GM11168 (cell line): ENCODE results near the gene FAM117A.

Source experiments
- in situ Hi-C: fragments of 300-500 bp; cut with MboI; formaldehyde crosslinking; loops from one replicate; pipeline ENCODE4 v1.12.0; 2022; ENCODE audit warnings: low sequenced_read_pairs; ENCODE audit not compliant: unreplicated experiment

FAM117A gene

DNA sequence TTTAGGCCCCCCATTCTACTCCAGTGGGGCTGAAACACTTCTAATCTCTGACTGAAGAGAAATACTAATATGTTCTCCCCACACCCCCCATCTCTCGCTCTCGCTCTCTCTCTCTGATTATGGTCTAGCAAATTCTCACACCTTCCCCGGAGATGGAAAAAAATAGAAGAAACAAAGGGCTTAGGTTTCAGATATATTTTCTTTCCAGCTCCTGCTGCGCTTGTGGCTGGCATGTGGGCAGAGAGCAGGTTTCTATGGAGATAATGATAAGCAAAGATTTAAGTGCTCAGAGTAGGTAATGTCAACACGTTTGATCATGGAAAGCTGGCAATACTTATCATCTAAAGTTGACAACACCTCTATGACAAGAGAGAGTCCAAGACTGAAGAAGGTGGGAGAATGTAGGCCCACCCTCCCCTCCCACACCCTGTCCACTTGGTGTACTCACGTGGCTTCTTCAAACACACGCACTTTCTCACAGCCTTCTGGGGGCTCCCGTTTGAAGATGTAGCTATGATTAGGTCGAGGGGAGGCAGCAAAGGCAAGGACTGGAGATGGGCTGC lies 48.1 kb downstream of the FAM117A start:
- in situ Hi-C loops: no loop called here

GRCh38 chr17:49715216-49715615 lies 48.7 kb downstream of the FAM117A start:
- in situ Hi-C loops: no loop called here

DNA sequence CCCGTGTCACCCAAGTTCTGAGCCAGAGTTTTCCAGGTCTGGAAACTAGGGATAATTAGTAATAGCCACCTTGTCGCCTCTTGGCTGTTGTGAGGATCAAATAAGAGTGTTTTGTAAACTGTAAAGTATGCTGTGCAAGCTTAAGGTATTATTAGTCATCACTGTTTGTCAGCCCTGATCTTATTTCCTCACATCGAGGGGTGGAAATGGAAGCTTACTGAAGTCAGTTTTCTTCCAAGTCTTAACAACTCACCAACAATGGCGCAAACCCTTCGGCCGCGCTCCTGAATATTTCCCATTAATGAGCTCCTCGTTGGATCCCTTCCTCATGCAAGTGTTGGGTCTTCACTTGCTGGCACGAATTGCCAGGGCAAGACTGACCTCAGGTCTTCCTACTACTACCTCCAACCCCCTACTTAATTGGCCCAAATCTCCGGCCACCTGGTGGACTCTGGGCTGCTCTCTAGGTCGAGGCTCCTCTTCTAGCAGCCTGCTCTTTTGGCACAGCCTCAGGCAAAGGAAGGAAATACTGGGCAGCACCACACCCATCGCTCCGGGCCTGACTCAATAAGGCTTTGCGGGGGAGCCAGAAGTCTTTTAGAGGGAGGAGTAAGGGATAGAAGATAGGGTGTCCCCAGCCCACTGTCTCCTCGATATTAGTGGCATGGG lies 55.3 kb downstream of the FAM117A start:
- in situ Hi-C loops: no loop called here

DNA sequence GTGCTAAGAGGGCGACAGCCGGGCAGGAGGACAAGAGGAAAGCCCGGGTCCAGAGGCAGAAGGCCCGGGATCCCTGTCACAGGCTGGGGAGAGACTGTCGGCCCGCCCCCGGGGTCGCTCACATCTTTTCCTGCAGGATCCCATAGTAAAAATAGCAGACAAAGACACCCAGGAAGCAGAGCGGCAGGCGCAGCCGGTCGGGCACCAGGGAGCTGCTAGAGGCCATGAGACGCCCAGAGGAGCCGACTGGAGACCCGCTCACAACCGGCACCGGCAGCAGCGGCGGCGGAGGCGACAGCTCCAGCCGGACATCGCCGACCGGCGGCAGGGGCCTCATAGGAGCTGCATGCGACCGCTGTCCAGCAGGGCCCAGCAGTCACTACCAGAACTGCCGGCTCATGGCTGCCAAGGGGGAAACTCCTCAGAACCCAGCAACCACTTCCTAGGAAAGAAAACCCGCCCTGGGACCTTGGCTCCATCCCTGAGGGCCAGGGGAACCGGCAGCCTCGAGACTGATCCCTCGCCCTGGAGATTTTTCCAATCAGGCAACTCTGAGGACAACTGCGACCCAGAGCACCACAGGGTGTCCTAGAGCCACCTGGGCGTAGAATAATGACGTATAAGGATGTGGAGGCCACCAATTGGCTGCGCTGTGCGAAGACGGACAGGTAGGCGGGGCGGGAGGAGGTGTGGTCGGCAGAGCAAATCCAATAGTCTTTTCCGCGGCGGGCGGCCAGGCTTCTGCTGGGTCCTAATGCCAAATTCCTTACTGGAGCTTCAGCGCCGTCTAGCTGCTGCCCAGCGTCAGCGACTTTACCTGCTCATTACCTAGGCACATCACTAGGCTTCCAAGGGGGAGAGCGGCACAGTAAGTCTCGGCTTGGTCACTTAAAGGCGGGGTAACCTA lies 56.1 kb downstream of the FAM117A start, which contains the start of gene SLC35B1:
Gene SLC35B1 (minus strand): TSS at position 357 of the 907 bp plus-strand sequence. CDS start 131 bp downstream, at position 226.
- in situ Hi-C loops: no loop called here

DNA sequence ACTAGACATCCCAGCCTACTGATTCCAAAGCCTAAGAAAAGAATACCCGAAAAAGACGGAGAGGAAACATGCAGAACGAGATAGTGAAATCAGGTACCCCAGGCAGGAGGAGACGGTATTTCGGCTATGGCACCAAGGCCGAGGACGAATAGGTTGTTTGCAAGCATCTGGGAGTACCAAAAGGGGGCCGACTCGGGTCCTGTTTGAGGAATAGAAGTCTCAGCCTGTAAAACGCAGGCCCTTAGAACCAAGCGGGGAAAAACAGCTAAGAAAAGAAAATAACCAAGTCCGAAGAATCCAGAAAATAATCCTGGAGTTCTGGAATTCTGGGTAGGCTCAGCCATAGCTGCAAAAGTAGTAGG lies 56.7 kb downstream of the FAM117A start:
- in situ Hi-C loops: no loop called here

GRCh38 chr17:49705254-49705653 lies 58.7 kb downstream of the FAM117A start:
- in situ Hi-C loops: no loop called here

DNA sequence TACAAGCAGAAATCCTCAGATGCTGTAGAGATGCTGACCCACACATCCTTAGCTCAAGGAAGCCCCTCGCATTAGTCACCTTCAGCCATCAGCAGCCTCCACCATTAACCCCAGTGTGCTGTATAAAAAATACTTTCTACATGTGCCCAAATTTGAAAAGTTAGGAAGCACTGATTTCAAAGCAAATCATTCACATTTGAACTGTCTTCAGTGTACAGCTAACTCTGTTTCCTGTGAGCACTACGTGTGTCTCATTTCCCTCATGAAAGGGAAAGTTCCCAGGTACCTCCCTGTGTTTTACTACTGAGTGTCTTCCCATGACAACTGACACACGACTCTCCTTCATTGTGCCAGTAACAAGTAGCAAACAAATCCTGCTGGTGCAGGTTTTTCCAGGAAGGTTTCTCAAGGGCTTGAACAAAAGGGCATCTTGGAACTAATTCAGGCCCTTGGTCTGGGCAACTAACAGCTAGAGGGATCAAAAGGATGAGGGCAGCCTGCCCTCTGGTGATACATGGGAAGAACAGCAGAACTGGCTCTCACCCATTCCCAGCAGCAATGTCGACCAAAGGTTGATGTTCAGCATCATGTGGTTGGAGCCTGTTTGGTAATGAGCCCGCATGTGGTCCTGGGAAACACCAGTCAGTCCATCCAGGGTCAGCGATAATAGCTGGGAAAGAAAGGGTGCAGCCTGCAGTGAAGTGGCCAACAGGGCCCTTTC lies 60.2 kb downstream of the FAM117A start:
- in situ Hi-C loops: no loop called here

DNA sequence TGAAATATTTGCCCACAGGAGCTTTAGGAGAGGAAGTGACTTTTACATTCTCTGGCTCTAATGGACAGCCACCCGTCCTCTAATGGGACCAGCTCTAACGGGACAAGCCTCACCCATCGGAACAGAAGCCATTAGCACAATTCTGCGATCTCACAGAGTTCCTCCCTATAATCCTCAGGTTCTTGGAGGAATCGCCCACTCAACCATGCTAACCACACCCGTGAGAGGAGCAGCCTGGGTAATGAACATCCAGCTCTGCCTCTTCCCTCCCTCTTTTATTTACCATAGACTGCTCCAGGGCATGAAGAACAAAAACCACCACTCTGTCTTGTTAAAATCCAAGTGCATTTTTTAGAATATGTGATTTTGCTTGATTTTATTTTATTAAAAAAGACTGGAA lies 63.0 kb downstream of the FAM117A start:
- in situ Hi-C loops: no loop called here

DNA sequence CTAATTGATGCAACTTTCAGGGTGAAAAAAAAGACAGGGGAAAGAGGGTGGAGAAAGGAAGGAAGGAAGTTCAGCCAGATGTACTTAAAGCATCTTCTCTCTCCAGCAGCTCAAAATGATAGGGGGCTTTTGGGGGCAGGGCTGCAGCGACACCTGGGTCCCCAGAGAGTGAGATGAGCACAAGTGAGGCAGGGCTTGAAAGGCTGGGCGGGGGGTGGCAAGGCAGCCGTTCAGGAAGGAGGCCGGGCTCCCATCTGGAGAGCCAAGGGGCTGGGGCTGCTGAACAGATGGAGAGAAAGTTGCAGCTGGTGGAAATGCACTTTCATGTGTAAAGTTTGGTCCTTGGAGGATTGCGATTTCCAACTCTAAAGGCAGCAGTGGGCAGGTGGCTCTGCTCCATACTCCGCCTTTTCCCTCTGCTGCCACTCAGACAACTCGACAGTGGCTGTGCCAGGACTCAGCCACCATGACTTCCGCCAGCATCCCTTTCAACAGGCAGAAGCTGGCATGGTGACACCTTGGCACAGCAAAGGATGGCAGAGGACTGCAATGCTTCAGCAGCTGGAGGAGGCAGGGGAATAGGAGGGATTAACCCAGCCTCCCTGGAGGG lies 63.9 kb downstream of the FAM117A start:
- in situ Hi-C loops: loop anchor here (5.0 to 25.0 kb wide), 2 partner anchors 133 to 288 kb away; partner anchors contain the start of gene PHB1

DNA sequence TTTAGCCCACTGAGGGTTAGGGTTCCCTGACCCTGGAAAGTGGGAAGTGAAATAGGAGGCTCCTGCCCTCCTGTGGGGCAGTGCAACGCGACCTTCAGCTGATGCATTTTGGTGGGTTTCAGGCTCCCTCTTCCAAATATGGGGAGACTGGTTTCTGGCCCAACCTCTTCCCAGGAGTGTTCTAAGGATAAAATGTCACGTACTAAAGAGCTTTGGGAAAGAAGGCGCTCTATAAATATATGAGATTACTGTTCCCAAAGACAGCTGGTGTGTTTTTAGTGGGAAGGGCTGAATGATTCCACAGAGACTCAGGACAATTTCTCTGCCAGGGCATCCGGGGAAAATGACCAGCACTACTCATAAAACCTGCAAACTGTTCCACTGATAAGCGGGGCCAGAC lies 65.9 kb downstream of the FAM117A start:
- in situ Hi-C loops: loop anchor here (5.0 to 25.0 kb wide), 2 partner anchors 131 to 286 kb away; partner anchors contain the start of gene PHB1

DNA sequence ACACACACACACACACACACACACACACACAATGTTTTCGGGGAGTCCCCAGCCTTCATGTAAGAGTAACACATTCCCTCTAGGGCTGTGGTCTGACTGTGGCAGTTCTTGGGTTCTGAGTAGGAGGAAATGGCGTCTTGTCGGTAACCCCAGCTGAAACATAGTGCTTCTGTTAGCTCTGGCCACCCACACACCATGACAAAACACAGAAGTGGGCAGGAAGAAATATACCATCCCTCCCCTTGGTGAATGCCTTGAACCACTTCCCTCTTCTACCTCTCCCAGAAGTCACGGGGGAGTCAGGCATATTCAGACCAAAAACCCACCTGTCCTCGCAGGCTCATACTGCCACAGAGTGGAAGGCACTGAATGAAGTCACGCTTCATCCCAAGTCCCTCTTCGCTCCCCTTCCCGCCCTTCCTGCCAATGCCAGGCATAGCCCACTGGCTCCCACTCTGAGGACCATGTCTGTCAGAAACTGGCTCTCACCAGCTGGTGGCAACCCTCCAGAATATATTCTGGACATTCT lies 67.6 kb downstream of the FAM117A start:
- in situ Hi-C loops: loop anchor here (5.0 to 25.0 kb wide), 2 partner anchors 129 to 284 kb away; partner anchors contain the start of gene PHB1

- in situ Hi-C loops: loop anchor here (5.0 to 25.0 kb wide), 2 partner anchors 128 to 283 kb away; partner anchors contain the start of gene PHB1
Measured at GRCh38 chr17:49695698-49696232, 68.2 kb downstream of the FAM117A start.

GRCh38 chr17:49694847-49695697 lies 68.9 kb downstream of the FAM117A start:
- in situ Hi-C loops: loop anchor here (5.0 to 25.0 kb wide), 2 partner anchors 128 to 283 kb away; partner anchors contain the start of gene PHB1

DNA sequence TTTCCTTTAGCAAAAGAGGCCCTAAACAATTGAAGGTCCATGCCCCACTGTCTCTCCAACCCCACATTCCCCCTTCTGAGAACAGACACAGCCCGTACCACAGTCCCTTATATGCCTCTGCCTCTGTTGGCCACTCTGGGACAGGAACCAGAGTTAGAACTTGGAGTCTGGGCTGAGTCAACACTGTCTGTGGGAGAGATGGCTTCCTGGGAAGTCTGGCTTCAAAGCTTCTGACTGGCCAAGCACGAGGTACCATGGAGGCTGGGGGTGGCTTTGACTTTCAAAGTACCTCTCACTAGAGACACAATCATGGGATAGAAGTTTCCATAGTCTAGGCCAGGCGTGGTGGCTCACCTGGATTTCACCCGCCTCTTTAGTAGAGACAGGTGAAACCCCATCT lies 71.2 kb downstream of the FAM117A start:
- in situ Hi-C loops: loop anchor here (25.0 kb wide), 1 partner anchor 280 kb away; the partner anchor contains the start of gene PHB1

DNA sequence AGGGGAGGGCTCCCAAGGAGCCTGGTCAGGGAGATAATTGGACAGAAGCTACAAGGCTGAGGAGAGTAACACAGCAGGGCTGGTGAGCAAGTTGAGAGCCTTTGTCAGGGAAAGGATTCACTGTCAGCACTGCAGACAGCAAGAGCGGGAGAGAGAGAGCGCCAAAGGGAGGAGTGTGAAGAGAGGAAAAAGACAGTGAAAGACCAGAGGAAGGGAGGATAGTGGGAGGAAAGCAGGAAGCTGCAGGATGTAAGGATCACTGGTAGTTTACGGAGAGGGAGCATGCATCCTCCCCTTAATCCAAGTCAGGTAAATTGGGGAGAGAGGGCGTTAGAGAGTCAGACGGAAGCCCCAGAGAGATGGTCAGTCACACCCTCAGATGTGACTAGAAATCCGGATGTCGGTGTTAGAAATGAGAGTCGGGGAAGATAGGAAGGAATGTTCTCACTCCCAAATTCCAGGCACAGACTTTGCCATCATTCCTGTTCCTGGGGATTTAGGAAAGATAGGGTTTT lies 72.2 kb downstream of the FAM117A start:
- in situ Hi-C loops: loop anchor here (25.0 kb wide), 1 partner anchor 279 kb away; the partner anchor contains the start of gene PHB1

GRCh38 chr17:49691086-49691676 lies 72.8 kb downstream of the FAM117A start:
- in situ Hi-C loops: loop anchor here (25.0 kb wide), 1 partner anchor 279 kb away; the partner anchor contains the start of gene PHB1

DNA sequence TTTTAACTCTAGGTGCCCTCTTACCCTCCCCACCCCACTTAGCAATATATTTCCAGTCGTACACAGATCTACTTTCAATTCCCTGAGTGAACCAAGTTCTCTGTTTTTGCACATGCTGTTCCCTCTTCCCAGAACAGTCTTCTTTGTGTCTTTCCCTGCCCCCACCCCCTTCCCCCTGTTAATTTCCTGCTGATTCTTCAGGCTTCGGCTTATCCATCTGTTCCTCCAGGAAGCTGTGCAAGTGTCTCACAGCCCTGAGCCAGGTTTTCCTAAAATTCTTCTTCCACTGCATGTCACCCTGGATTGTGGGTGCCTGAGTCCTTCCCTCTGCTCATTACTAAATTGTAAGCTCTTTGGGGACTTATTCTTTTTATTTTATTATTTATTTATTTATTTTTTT lies 73.7 kb downstream of the FAM117A start:
- in situ Hi-C loops: loop anchor here (25.0 kb wide), 1 partner anchor 278 kb away; the partner anchor contains the start of gene PHB1
